A549 (cell line): Measurements from ENCODE around the gene GSAP. TPM values are rescaled to one million over a fixed set of nuclear protein-coding genes. Genes with fewer than 3 reads are reported as not detected.
A peak's percentile ranks its signal among the peaks of the same experiment; 100 is the strongest.

Source experiments
- ATAC-seq, 2 experiments: fragments of 200-7000 bp in 1 of 2; fragments of >200 bp in 1 of 2; cut with Nextera tagmentation in 1 of 2; cut with Tn5 transposase in 1 of 2; 3 replicates each; pipeline versions ENCODE4 v1.8.0 to v1.9.1; 2018 to 2020; ENCODE audit warnings: mild to moderate bottlenecking in 1 of 2, moderate library complexity in 1 of 2
- CTCF ChIA-PET: fragments of 300-600 bp; sonication (Branson Sonifier 250); formaldehyde crosslinking; extraction: SDS; loops from one replicate; lab custom pipeline; 2021; ENCODE audit warnings: antibody characterized with exemption, inconsistent platforms; lab: Yijun Ruan, JAX
- POLR2A ChIA-PET: fragments of 350-600 bp; formaldehyde crosslinking; extraction: SDS; loops from one replicate; lab custom pipeline; 2021; ENCODE audit warnings: antibody characterized with exemption, inconsistent platforms; lab: Yijun Ruan, JAX
- DNase-seq, 2 experiments: peaks; one replicate each; pipeline versions ENCODE4 v3.0.0 to v3.0.0-alpha.2; 2011 to 2016; ENCODE audit warnings: low read depth in 1 of 2, low spot score in 1 of 2
- FAIRE-seq: peaks from 2 replicates; lab custom pipeline; 2011; peaks lifted over from hg19 to GRCh38; lab: Jason Lieb, UNC
- H3K27ac ChIP-seq, 2 experiments: fragments of >200 bp; sonication (Bioruptor Twin); formaldehyde crosslinking; 3 replicates each; pipeline ENCODE4 v1.5.1; 2016 to 2017
- H3K4me1 ChIP-seq: fragments of >200 bp; sonication (Bioruptor Twin); formaldehyde crosslinking; 3 replicates; pipeline ENCODE4 v1.6.1; 2016
- H3K4me2 ChIP-seq: fragments of >200 bp; sonication (Bioruptor Twin); formaldehyde crosslinking; 3 replicates; pipeline ENCODE4 v1.6.1; 2016
- H3K4me3 ChIP-seq: fragments of >200 bp; sonication (Bioruptor Twin); formaldehyde crosslinking; 3 replicates; pipeline ENCODE4 v1.5.1; 2016
- H3K9me3 ChIP-seq: fragments of >200 bp; sonication (Bioruptor Twin); formaldehyde crosslinking; 3 replicates; pipeline ENCODE4 v1.6.1; 2016
- BHLHE40 ChIP-seq: IDR thresholded peaks from 2 replicates; pipeline ENCODE4 v1.6.1; 2012; ENCODE audit warnings: low read depth, low read length, inconsistent platforms
- CHD2 ChIP-seq: fragments of 150-350 bp; IDR thresholded peaks from 2 replicates; pipeline ENCODE4 v1.6.1; 2014; ENCODE audit warnings: low read length; ENCODE audit not compliant: partially characterized antibody
- ESRRA ChIP-seq: fragments of 150-350 bp; IDR thresholded peaks from 2 replicates; pipeline ENCODE4 v1.6.1; 2014; ENCODE audit warnings: mild to moderate bottlenecking, low read length, borderline replicate concordance
- GATA3 ChIP-seq: IDR thresholded peaks from 2 replicates; pipeline ENCODE4 v1.6.1; 2012; ENCODE audit warnings: borderline replicate concordance
- HDAC2 ChIP-seq: fragments of 200-600 bp; sonication (generic); IDR thresholded peaks from 2 replicates; pipeline ENCODE4 v1.6.1; 2016
- HOXB13 ChIP-seq: fragments of 250-450 bp; sonication (Bioruptor Pico); IDR thresholded peaks from 2 replicates; pipeline ENCODE4 v1.5.0; 2020; ENCODE audit warnings: low read depth, mild to moderate bottlenecking, moderate library complexity
- MAZ ChIP-seq: fragments of 150-350 bp; IDR thresholded peaks from 2 replicates; pipeline ENCODE4 v1.6.1; 2014; ENCODE audit warnings: antibody characterized with exemption, low read depth, low read length, borderline replicate concordance
- NFE2L2 ChIP-seq: fragments of 150-350 bp; conservative IDR thresholded peaks from 2 replicates; pipeline ENCODE4 v1.6.1; 2014; ENCODE audit warnings: low read length
- PHF8 ChIP-seq: fragments of 200-600 bp; sonication (generic); IDR thresholded peaks from 2 replicates; pipeline ENCODE4 v1.6.1; 2016; ENCODE audit warnings: low read depth, mild to moderate bottlenecking, antibody characterized with exemption, moderate library complexity, borderline replicate concordance
- POLR2A ChIP-seq: IDR thresholded peaks from 2 replicates; pipeline ENCODE4 v1.6.1; 2012; ENCODE audit warnings: mild to moderate bottlenecking, low read length
- RFX5 ChIP-seq: fragments of 450-650 bp; IDR thresholded peaks from 2 replicates; pipeline ENCODE4 v1.7.1; 2014; ENCODE audit warnings: antibody characterized with exemption, mild to moderate bottlenecking, moderate library complexity
- SMC3 ChIP-seq: fragments of >200 bp; sonication (Bioruptor Twin); formaldehyde crosslinking; IDR thresholded peaks from 3 replicates; pipeline ENCODE4 v1.6.1; 2018; ENCODE audit warnings: inconsistent platforms
- SREBF2 ChIP-seq: fragments of 450-650 bp; IDR thresholded peaks from 2 replicates; pipeline ENCODE4 v1.6.1; 2014; ENCODE audit warnings: mild to moderate bottlenecking, moderate library complexity
- ZFP36 ChIP-seq: fragments of 450-650 bp; IDR thresholded peaks from 2 replicates; pipeline ENCODE4 v1.6.1; 2014; ENCODE audit warnings: borderline replicate concordance; ENCODE audit not compliant: partially characterized antibody
- WGBS: methylation state at CpG from one replicate; pipeline ENCODE4 v1.1.6; 2017; ENCODE audit errors: missing lambda C conversion rate; 5-methylcytosine and 5-hydroxymethylcytosine counted together
- polyA plus RNA-seq, 4 experiments: library from polyadenylated mRNA; depleted of rRNA in 3 of 4; stranded (reverse); fragments of >200 nt; fragmentation: RNase III in 1 of 4; extraction: RNeasy Plus Mini Kit Qiagen cat#74134 plus additional on column Dnase treatment in 1 of 4; gene quantifications; 2 replicates in 3 of 4; 3 replicates in 1 of 4; pipeline ENCODE4 v1.2.3, GENCODE V29; 2011 to 2017
- TF ChIP-seq, protein P1 (sequence below): fragments of >200 bp; sonication (Bioruptor Twin); formaldehyde crosslinking; IDR thresholded peaks from 2 replicates; pipeline ENCODE4 v1.6.1; 2016
- TF ChIP-seq, protein P2 (sequence below): fragments of 250-450 bp; sonication (Bioruptor Pico); IDR thresholded peaks from 2 replicates; pipeline ENCODE4 v1.5.0; 2021; ENCODE audit warnings: mild to moderate bottlenecking, moderate library complexity, borderline replicate concordance
- TF ChIP-seq, protein P3 (sequence below): IDR thresholded peaks from 2 replicates; pipeline ENCODE4 v1.6.1; 2012
- TF ChIP-seq, protein P4 (sequence below): fragments of 450-650 bp; IDR thresholded peaks from 2 replicates; pipeline ENCODE4 v1.6.1; 2014; ENCODE audit warnings: antibody characterized with exemption
- TF ChIP-seq, protein P5 (sequence below): fragments of >200 bp; sonication (Bioruptor Twin); formaldehyde crosslinking; IDR thresholded peaks from 3 replicates; pipeline ENCODE4 v1.6.1; 2016

The GSAP gene
- polyA plus RNA-seq, 2 of the 4 experiments (the other 2 are of a cell fraction) = 4.1 to 18.6 TPM

DNA sequence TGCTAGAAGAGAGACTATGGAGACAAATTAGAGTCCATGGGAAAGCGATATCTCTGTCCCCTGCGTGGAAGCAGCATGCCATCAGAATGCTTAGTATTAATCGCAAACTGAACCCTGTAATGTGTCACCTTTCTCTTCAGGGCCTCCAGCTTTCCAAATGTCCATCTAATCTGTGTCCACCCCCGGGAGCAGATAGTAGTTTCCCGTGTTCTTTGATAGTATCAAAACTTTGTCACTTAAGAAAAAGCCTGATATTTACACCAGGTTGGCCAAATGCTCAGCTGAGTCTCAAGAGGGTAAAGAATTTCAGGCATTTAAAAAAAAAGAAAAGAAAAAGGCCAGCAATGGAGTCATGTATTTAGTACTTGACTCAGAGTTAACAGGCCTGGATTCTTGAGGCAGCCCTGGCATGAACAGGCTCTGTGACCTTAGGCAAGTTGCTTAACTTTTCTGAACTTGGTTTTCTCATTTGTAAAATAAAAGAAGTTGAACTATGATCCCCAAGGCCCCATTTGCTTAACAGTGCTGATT lies 10.4 kb upstream of the GSAP start:
- no peak for FAIRE-seq
- H3K27ac ChIP-seq = peak overlapping the region; percentile 70 to 81
- H3K4me1 ChIP-seq = peaks cover 29% of the 10 kb centered on the region
- WGBS = 38% methylated on average over 5 of the region's 5 CpGs
- no peak for DNase-seq
- no peak for TF ChIP-seq HDAC2
- TF ChIP-seq GATA3 = no peak
- no peak for TF ChIP-seq NFE2L2
- TF ChIP-seq PHF8 = no peak
- no peak for TF ChIP-seq SREBF2
- TF ChIP-seq HOXB13 = no peak
- TF ChIP-seq RFX5 = no peak
- TF ChIP-seq, protein P1, sequence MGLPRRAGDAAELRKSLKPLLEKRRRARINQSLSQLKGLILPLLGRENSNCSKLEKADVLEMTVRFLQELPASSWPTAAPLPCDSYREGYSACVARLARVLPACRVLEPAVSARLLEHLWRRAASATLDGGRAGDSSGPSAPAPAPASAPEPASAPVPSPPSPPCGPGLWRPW = no peak
- TF ChIP-seq, protein P2, sequence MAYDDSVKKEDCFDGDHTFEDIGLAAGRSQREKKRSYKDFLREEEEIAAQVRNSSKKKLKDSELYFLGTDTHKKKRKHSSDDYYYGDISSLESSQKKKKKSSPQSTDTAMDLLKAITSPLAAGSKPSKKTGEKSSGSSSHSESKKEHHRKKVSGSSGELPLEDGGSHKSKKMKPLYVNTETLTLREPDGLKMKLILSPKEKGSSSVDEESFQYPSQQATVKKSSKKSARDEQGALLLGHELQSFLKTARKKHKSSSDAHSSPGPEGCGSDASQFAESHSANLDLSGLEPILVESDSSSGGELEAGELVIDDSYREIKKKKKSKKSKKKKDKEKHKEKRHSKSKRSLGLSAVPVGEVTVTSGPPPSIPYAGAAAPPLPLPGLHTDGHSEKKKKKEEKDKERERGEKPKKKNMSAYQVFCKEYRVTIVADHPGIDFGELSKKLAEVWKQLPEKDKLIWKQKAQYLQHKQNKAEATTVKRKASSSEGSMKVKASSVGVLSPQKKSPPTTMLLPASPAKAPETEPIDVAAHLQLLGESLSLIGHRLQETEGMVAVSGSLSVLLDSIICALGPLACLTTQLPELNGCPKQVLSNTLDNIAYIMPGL (CRISPR knock-in tag) = no peak
- TF ChIP-seq ZFP36 = no peak
- TF ChIP-seq, protein P3, sequence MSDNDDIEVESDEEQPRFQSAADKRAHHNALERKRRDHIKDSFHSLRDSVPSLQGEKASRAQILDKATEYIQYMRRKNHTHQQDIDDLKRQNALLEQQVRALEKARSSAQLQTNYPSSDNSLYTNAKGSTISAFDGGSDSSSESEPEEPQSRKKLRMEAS = no peak
- TF ChIP-seq, protein P4, sequence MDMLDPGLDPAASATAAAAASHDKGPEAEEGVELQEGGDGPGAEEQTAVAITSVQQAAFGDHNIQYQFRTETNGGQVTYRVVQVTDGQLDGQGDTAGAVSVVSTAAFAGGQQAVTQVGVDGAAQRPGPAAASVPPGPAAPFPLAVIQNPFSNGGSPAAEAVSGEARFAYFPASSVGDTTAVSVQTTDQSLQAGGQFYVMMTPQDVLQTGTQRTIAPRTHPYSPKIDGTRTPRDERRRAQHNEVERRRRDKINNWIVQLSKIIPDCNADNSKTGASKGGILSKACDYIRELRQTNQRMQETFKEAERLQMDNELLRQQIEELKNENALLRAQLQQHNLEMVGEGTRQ = no peak
- no peak for TF ChIP-seq CHD2
- TF ChIP-seq ESRRA = no peak
- TF ChIP-seq, protein P5, sequence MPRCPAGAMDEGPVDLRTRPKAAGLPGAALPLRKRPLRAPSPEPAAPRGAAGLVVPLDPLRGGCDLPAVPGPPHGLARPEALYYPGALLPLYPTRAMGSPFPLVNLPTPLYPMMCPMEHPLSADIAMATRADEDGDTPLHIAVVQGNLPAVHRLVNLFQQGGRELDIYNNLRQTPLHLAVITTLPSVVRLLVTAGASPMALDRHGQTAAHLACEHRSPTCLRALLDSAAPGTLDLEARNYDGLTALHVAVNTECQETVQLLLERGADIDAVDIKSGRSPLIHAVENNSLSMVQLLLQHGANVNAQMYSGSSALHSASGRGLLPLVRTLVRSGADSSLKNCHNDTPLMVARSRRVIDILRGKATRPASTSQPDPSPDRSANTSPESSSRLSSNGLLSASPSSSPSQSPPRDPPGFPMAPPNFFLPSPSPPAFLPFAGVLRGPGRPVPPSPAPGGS = no peak
- TF ChIP-seq BHLHE40 = no peak
- no peaks in the 10 kb centered on the region for H3K9me3 ChIP-seq
- peak; percentile 30 to 57; a peak in 3 of 6 replicates for ATAC-seq
- H3K4me3 ChIP-seq = peak overlapping the region; percentile 16; the same call in 2 of the 3 replicates
- POLR2A ChIA-PET = interaction anchor here (1.3 to 2.0 kb wide), 3 partner anchors 13 to 110 kb away, joined by 4 to 15 read pairs (median 10); partner anchors contain the start of gene PTPN12
- H3K4me2 ChIP-seq = peak overlapping the region; percentile 74
- CTCF ChIA-PET = interaction anchor here (1.0 kb wide), 1 partner anchor 13 kb away, joined by 3 read pairs; no protein-coding TSS in a partner anchor

DNA sequence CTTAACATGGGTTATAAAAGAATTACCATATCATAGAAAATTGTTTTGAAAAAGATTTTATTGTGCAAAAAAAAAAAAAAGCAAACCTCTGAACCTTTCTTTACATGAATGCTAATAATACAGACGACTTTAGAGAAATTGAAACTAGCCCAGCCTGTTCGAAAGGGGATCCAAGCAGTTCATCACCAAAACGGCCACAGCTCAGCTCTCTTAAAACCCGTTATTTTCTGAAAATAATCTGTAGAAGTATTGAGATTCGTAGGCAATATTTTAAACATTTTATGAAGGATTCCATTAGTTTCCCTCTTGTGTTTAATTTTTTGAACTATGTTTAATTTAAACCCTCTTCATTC lies 9.9 kb upstream of the GSAP start:
- DNase-seq = no peak
- CTCF ChIA-PET = interaction anchor here (1.0 to 1.7 kb wide), 2 partner anchors 12 to 13 kb away, joined by 3 to 9 read pairs; no protein-coding TSS in a partner anchor
- H3K27ac ChIP-seq = peak overlapping the region; percentile 70 to 81
- H3K9me3 ChIP-seq = no peaks in the 10 kb centered on the region
- H3K4me1 ChIP-seq = peaks cover 31% of the 10 kb centered on the region
- POLR2A ChIA-PET = interaction anchor here (0.7 to 2.0 kb wide), 8 partner anchors 10 to 135 kb away, joined by 3 to 15 read pairs (median 6); partner anchors contain the start of genes GSAP and PTPN12
- peak in 1 of 2 experiments; percentile 50; a peak in 3 of 6 replicates for ATAC-seq
- TF ChIP-seq POLR2A = no peak
- no peak for TF ChIP-seq MAZ
- no peak for TF ChIP-seq SMC3
- TF ChIP-seq, all 56 proteins: peak for 0
- 5% methylated on average over 5 of the region's 5 CpGs for WGBS
- no peak for FAIRE-seq
- H3K4me2 ChIP-seq = peak overlapping the region; percentile 74
- peak overlapping the region; percentile 16; the same call in 2 of the 3 replicates for H3K4me3 ChIP-seq
